HCT116 (cell line): Measurements from ENCODE around the gene TGDS. TPM values are rescaled to one million over a fixed set of nuclear protein-coding genes. Genes with fewer than 3 reads are reported as not detected.

ENCODE experiments used
- ATAC-seq: fragments of 200-7000 bp; cut with Tn5 transposase; 2 replicates; pipeline ENCODE4 v1.9.1; 2020; ENCODE audit warnings: mild to moderate bottlenecking, moderate library complexity
- BruUV-seq: library from RNA; stranded (reverse); fragments of 400-500 nt; replicated peaks from 2 replicates; lab custom pipeline; 2021; lab: Mats Ljungman, UMichigan
- CTCF ChIA-PET: fragments of 300-600 bp; sonication (Branson Sonifier 250); formaldehyde crosslinking; loops from one replicate; lab custom pipeline; 2021; ENCODE audit warnings: antibody characterized with exemption; lab: Charles Lee
- POLR2A ChIA-PET: fragments of 300-600, 350-600 bp; sonication (Branson Sonifier 250); formaldehyde crosslinking; loops from one replicate; lab custom pipeline; 2021; ENCODE audit warnings: antibody characterized with exemption; lab: Charles Lee
- RAD21 ChIA-PET, 2 experiments: fragments of 300-600 bp; sonication (Branson Sonifier 250); formaldehyde crosslinking; loops; one replicate each; lab custom pipeline; 2023; ENCODE audit warnings: low total read pairs in 2 of 2; ENCODE audit not compliant: uncharacterized antibody in 2 of 2, unreplicated experiment in 2 of 2, low non-redundant PET in 1 of 2; lab: Charles Lee
- DNase-seq: peaks from one replicate; pipeline ENCODE4 v3.0.0-alpha.2; 2010; ENCODE audit warnings: low read depth, low spot score
- H2AFZ ChIP-seq: fragments of 200-600 bp; shearing (Covaris generic), sonication (generic); 2 replicates; pipeline ENCODE4 v1.6.1; 2017; ENCODE audit warnings: low read depth, mixed run types, mixed read lengths, antibody characterized with exemption, low read length; ENCODE audit not compliant: poor library complexity, severe bottlenecking
- H3K27ac ChIP-seq: 2 replicates; pipeline ENCODE4 v1.5.1; 2012; ENCODE audit warnings: low read depth, low read length
- H3K27me3 ChIP-seq: fragments of 200-600 bp; sonication (generic); 2 replicates; pipeline ENCODE4 v1.6.1; 2016; ENCODE audit warnings: mixed run types, low read length, mixed read lengths; ENCODE audit not compliant: insufficient read depth
- H3K36me3 ChIP-seq, 2 experiments: fragments of 200-500 bp in 1 of 2; fragments of 200-600 bp in 1 of 2; sonication (Bioruptor generic) in 1 of 2; sonication (generic) in 1 of 2; 2 replicates each; pipeline versions ENCODE4 v1.5.1 to v1.6.1; 2014 to 2016; ENCODE audit warnings: low read length in 2 of 2, inconsistent platforms in 1 of 2, mixed read lengths in 1 of 2, mixed run types in 1 of 2; ENCODE audit not compliant: insufficient read depth in 2 of 2, control insufficient read depth in 1 of 2
- H3K4me1 ChIP-seq, 2 experiments: fragments of 200-600 bp in 1 of 2; sonication (generic) in 1 of 2; 2 replicates each; pipeline versions ENCODE4 v1.5.1 to v1.6.1; 2012 to 2017; ENCODE audit warnings: low read length in 2 of 2, inconsistent platforms in 1 of 2, mild to moderate bottlenecking in 1 of 2, mixed read lengths in 1 of 2, mixed run types in 1 of 2, moderate library complexity in 1 of 2; ENCODE audit not compliant: insufficient read depth in 2 of 2, control insufficient read depth in 1 of 2
- H3K4me2 ChIP-seq: fragments of 200-600 bp; sonication (generic); 2 replicates; pipeline ENCODE4 v1.6.1; 2017; ENCODE audit warnings: mixed run types, low read length, mixed read lengths
- H3K4me3 ChIP-seq, 2 experiments: fragments of 200-600 bp in 1 of 2; sonication (generic) in 1 of 2; replicated peaks in 1 of 2; 2 replicates each; pipeline ENCODE4 v1.5.1; 2011 to 2016; ENCODE audit warnings: low read length in 2 of 2, control low read depth in 1 of 2, low read depth in 1 of 2, mild to moderate bottlenecking in 1 of 2, mixed read lengths in 1 of 2, mixed run types in 1 of 2
- H3K79me2 ChIP-seq: fragments of 200-600 bp; sonication (generic); 2 replicates; pipeline ENCODE4 v1.6.1; 2017; ENCODE audit warnings: mild to moderate bottlenecking, mixed run types, low read length, moderate library complexity, mixed read lengths; ENCODE audit not compliant: insufficient read depth
- H3K9ac ChIP-seq: fragments of 200-600 bp; sonication (generic); 2 replicates; pipeline ENCODE4 v1.6.1; 2016; ENCODE audit warnings: low read length, mixed read lengths
- H3K9me2 ChIP-seq: fragments of 200-600 bp; sonication (generic), shearing (Covaris generic); 2 replicates; pipeline ENCODE4 v1.6.1; 2017; ENCODE audit warnings: mixed run types, mild to moderate bottlenecking, moderate library complexity; ENCODE audit not compliant: insufficient read depth
- H3K9me3 ChIP-seq, 2 experiments: fragments of 200-500 bp in 1 of 2; fragments of 200-600 bp in 1 of 2; sonication (Bioruptor generic) in 1 of 2; sonication (generic) in 1 of 2; 2 replicates each; pipeline ENCODE4 v1.6.1; 2014 to 2017; ENCODE audit warnings: low read length in 2 of 2, mixed read lengths in 2 of 2, inconsistent platforms in 1 of 2, low read depth in 1 of 2, mild to moderate bottlenecking in 1 of 2, mixed run types in 1 of 2, moderate library complexity in 1 of 2; ENCODE audit not compliant: control insufficient read depth in 1 of 2, insufficient read depth in 1 of 2
- H4K20me1 ChIP-seq: fragments of 200-600 bp; sonication (generic), shearing (Covaris generic); 2 replicates; pipeline ENCODE4 v1.6.1; 2017; ENCODE audit warnings: mixed run types, mild to moderate bottlenecking, moderate library complexity; ENCODE audit not compliant: insufficient read depth
- CEBPB ChIP-seq: IDR thresholded peaks from 2 replicates; pipeline ENCODE4 v1.6.1; 2012; ENCODE audit warnings: low read depth
- POLR2AphosphoS5 ChIP-seq: IDR thresholded peaks from 2 replicates; pipeline ENCODE4 v1.6.1; 2011; ENCODE audit warnings: mild to moderate bottlenecking, low read depth, low read length, moderate library complexity
- RAD21 ChIP-seq: IDR thresholded peaks from 2 replicates; pipeline ENCODE4 v1.6.1; 2012; ENCODE audit warnings: low read depth, mild to moderate bottlenecking
- TCF7L2 ChIP-seq: IDR thresholded peaks from 2 replicates; pipeline ENCODE4 v1.7.0; 2011; ENCODE audit warnings: borderline replicate concordance, inconsistent platforms; ENCODE audit not compliant: insufficient read depth, insufficient read length; ENCODE audit errors: extremely low read depth
- YY1 ChIP-seq: IDR thresholded peaks from 2 replicates; pipeline ENCODE4 v1.6.1; 2011; ENCODE audit warnings: low read length, low read depth, moderate library complexity, mild to moderate bottlenecking; ENCODE audit not compliant: insufficient replicate concordance; ENCODE audit errors: extremely low read depth
- intact Hi-C: fragments of 100-400 bp; cut with micrococcal nuclease; formaldehyde crosslinking; loops from 2 replicates; pipeline ENCODE4 v1.10.0; 2022
- total RNA-seq: library from RNA; stranded (reverse); gene quantifications from one replicate; pipeline ENCODE4 v1.2.1, GENCODE V29; 2021; ENCODE audit not compliant: unreplicated experiment
- TF ChIP-seq, protein P1 (sequence below): IDR thresholded peaks from 2 replicates; pipeline ENCODE4 v1.6.1; 2012; ENCODE audit warnings: low read depth

The TGDS gene
- total RNA-seq, 1 experiment from 2014 or later: 16.9 TPM

- TF ChIP-seq, protein P1, sequence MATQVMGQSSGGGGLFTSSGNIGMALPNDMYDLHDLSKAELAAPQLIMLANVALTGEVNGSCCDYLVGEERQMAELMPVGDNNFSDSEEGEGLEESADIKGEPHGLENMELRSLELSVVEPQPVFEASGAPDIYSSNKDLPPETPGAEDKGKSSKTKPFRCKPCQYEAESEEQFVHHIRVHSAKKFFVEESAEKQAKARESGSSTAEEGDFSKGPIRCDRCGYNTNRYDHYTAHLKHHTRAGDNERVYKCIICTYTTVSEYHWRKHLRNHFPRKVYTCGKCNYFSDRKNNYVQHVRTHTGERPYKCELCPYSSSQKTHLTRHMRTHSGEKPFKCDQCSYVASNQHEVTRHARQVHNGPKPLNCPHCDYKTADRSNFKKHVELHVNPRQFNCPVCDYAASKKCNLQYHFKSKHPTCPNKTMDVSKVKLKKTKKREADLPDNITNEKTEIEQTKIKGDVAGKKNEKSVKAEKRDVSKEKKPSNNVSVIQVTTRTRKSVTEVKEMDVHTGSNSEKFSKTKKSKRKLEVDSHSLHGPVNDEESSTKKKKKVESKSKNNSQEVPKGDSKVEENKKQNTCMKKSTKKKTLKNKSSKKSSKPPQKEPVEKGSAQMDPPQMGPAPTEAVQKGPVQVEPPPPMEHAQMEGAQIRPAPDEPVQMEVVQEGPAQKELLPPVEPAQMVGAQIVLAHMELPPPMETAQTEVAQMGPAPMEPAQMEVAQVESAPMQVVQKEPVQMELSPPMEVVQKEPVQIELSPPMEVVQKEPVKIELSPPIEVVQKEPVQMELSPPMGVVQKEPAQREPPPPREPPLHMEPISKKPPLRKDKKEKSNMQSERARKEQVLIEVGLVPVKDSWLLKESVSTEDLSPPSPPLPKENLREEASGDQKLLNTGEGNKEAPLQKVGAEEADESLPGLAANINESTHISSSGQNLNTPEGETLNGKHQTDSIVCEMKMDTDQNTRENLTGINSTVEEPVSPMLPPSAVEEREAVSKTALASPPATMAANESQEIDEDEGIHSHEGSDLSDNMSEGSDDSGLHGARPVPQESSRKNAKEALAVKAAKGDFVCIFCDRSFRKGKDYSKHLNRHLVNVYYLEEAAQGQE: no peak
- TF ChIP-seq YY1 (no peak), TCF7L2 (peak; percentile 44), POLR2AphosphoS5 (peak; percentile 97), CEBPB (no peak)
Measured at GRCh38 chr13:94595950-94596574, at the start of gene TGDS (continued).

- TF ChIP-seq RAD21: no peak
- TF ChIP-seq, all 23 proteins: peak for 0
Measured at GRCh38 chr13:94641409-94641941, 45.5 kb upstream of the TGDS start.

More at GRCh38 chr13:94641409-94641941, 45.5 kb upstream of the TGDS start:
- H3K9me2 ChIP-seq: no peaks in the 10 kb centered on the region
- no peak overlapping the region for H3K4me2 ChIP-seq
- no peaks in the 10 kb centered on the region for H4K20me1 ChIP-seq
- no peak for ATAC-seq
- H3K27me3 ChIP-seq: no peaks in the 10 kb centered on the region
- DNase-seq: no peak
- BruUV-seq: no TSS peak
- intact Hi-C loops: no loop called here
- H3K27ac ChIP-seq: no peak overlapping the region
- ChIA-PET CTCF (no interaction called here), RAD21 (no interaction called here), POLR2A (no interaction called here)
- H2AFZ ChIP-seq: no peak overlapping the region
- H3K36me3 ChIP-seq: no peaks in the 10 kb centered on the region
- no peaks in the 10 kb centered on the region for H3K9me3 ChIP-seq
- H3K4me1 ChIP-seq: no peaks in the 10 kb centered on the region
- no peaks in the 10 kb centered on the region for H3K79me2 ChIP-seq
- no peak overlapping the region for H3K4me3 ChIP-seq
- H3K9ac ChIP-seq: no peak overlapping the region
